NCI-H82 (cell line): ENCODE results near the gene PLXDC2.

Experiments used
- DNase-seq: peaks from one replicate; lab custom pipeline; 2025; lab: John Stamatoyannopoulos, UW

The PLXDC2 gene

DNA sequence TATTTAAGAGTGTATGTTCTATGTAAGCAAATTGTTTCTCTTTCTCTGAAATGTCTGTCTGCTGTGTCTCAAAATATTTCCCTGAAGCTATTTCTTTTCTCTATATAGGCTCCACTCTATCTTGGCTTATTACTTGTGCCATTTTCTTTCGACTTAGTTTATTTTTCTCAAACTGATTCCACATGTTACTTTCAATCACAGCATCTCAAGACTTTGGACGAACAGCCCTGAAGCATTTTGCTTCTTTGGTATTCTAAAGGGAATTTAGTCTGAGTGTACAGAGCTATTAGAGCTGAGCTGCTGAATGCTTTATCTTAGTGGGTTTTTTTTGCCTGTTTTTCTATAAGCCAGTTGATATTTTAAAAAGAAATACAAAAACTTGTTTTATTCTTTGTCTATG lies 95.7 kb downstream of the PLXDC2 start:
- DNase-seq: no peak

DNA sequence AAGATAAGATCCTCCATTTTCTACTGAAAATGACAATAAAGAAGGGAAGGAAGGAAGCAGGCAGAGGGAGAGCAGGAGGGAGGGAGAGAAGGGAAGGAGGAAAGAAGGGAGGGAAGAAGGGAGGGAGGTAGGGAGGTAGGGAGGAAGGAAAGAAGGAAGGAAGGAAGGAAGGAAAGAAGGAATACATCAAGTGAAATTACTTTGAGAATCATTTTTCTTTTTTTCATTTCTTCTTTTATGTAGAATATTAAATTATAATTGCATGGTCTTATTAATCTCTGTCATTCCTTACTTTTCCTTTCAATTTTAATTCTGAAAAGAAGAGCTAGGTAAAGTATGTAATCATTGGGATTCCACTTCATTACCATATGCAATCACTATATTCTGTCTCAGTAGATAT lies 97.8 kb downstream of the PLXDC2 start:
- no peak for DNase-seq

DNA sequence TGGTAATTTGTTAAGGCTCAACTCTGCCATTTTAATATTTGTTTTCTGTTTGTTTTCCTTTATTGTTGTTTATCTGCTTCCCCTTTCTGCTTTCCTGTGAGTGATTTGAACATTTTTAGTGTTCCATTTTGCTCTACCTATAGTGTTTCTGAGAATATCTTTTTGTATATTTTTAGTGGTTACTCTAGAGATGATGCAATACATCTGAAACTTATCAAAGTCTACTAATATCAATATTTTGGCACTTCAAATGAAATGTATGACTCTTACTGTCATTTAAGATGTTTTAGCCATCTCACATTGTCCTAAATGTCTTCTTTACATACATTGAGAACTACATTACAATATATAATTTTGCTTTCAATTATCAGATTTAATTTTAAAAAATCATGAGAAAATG lies 98.9 kb downstream of the PLXDC2 start:
- DNase-seq: no peak

DNA sequence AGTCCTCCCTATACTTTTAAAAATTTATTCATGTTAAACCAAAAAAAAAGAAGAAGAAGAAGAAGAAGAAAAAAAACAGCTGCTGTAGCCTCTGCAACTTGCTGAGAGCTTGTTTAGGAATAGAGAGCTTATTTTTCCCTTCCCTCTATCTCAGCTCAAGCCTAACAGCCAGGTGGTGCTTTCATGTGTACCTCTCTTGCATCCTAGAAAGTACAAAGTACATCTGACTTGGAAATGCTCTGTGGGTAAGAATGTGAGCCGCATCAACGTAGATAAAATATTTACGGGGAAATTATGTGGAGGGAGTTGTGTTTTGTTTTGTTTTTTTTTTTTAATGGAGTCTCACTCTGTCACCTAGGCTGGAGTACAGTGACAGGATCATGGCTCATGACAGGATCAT lies 99.6 kb downstream of the PLXDC2 start:
- DNase-seq: no peak

- no peak for DNase-seq
Measured at GRCh38 chr10:19917751-19918478, 101.7 kb downstream of the PLXDC2 start.

- DNase-seq: no peak
Measured at GRCh38 chr10:19918794-19919193, 102.6 kb downstream of the PLXDC2 start.

- no peak for DNase-seq
Measured at GRCh38 chr10:19919671-19920070, 103.4 kb downstream of the PLXDC2 start.

GRCh38 chr10:19920075-19920726 lies 104.0 kb downstream of the PLXDC2 start:
- DNase-seq: no peak

GRCh38 chr10:19921300-19922140 lies 105.3 kb downstream of the PLXDC2 start:
- no peak for DNase-seq

DNA sequence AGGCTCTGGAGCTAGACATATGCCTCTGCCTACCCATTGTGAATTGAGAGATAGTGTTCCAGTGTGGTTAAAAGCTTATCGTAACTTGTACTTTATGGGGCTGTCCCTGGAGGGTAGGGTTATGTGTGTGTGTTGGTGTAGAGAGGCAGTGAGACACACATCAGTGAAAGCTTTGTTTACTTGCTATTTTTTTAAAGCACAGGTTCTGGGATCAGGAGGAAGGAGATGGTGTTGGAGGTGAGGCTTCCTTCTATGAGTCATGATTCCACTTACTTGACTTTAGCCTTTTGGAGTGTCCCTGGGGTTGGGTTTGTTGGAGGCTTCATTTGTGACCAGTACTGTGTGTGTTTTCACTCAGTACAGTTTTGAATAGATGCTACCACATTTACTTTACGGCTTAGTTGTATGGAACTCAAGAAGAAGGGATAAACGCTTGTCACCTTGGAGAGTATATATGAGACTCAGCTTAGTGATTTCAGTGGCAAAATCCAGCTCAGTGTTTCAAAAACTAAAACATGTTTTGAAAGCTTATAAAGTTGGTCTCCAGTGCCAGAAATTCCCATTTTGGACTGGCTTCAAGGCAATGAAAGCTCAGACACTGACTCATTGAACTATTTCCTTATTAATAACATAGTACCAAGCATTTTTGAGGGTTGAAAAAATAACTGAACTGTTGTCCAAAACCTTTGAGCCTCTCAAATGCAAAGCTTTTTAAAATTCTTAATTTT lies 106.2 kb downstream of the PLXDC2 start:
- no peak for DNase-seq

DNA sequence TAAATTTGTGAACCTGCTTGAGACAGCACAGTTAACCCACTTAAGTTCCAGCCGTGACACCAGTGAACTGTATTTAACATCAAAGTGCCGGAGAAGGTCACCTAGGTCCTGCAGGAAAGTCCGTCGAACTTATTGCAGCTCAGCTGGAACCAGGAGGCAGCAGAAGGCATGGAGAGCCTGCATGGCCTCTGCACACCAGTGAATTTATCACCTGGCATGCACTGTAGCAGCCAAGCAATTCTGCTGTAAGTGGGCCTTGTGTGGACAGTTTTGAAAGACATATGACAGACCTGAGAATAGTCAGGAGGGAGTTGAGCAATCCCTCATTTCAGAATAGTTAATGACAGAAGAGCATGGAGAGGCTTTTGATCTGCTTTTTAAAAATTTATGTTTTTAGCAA lies 108.8 kb downstream of the PLXDC2 start:
- no peak for DNase-seq

- no peak for DNase-seq
Measured at GRCh38 chr10:19928936-19929335, 112.7 kb downstream of the PLXDC2 start.

GRCh38 chr10:19929506-19930140 lies 113.4 kb downstream of the PLXDC2 start:
- no peak for DNase-seq

DNA sequence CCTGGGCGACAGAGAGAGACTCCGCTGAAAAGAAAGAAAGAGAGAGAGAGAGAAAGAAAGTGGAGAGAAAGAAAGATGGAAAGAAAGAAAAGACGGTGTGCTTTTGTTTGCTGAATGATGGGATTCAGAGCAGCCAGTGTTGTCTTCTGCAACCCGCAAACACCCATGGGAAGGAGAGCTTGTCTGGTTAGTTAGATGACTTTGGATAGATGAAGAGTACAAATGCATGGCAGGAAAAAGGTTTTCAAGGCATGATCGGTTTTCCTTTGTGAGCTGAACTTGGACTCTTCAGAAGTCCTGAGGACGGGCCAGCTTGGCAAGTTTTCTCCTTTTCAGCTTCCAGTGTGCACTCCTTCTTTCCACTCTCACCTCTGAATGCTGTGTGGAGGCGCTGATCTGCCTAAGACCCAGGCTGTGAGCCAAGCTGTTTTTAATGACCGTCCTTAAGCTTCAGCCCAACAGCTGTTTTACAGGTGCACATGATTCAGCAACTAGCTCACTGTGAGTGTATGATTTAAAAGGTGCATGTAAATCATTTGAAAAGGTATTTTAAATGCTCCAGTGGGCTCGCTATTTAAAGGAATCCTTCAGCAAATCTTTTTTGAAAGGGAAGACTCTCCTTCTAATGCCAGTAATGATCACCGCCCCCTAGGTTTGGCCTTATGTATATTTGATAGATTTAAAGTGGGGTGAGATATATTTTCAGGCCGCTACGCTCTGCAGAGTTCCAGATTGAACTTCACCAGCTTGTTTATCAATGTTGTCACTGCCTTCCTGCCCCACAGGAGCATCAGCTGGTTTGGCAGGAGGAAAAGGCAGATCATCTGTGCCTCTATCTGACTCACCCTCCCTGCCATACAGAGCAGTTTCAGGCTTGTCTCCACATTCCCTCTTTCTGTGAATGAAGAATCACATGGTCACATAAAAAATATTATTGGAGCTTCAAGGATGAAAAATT lies 115.0 kb downstream of the PLXDC2 start:
- DNase-seq: peak; percentile 82

- DNase-seq: no peak
Measured at GRCh38 chr10:19931894-19932590, 115.8 kb downstream of the PLXDC2 start.

DNA sequence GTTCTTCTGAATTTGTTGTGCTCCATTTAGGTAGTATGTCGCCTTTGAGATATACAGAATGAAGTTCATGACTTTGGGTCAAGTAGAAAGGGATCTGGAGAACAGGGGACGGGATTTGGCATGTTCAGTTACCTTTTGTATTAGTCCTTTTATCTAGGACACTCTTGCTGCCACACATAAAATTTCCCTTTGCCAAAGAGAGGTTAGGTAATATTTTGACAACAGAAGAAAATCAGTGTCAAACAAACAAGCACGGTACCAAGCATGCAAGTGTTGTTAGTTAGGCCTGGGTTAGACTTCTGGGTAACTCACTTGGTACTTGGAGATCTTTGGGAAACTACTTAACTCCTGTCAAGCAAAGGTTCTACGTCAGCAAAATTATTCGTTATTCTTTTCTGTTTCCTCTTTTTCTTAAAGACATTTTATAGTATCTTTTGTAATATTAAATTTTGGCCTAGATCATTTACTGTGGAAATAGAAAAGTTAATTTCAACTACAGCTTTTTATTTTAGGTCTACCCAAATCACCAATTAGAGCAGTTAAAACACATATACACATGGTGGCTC lies 116.7 kb downstream of the PLXDC2 start:
- DNase-seq: no peak

GRCh38 chr10:19933772-19934171 lies 117.5 kb downstream of the PLXDC2 start:
- DNase-seq: no peak

- DNase-seq: peak; percentile 30
Measured at GRCh38 chr10:19935176-19935575, 118.9 kb downstream of the PLXDC2 start.

- DNase-seq: no peak
Measured at GRCh38 chr10:19936289-19936688, 120.1 kb downstream of the PLXDC2 start.

DNA sequence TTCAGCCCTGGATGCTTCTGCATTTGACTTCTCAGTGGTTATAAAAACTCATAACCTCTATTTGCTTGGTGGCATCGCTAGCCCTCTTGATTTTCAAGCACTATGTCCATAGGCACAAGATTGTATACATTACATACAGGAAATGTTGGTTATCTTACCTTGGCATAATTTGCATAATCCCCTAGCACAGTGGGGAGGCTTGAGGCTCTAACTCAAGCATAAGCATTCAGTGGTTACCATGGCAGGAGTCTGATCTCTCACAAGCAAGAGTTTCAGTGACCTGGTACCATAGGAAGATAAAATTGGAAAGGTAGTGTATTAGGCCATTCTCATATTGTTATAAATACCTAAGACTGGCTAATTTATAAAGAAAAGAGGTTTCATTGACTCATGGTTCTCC lies 121.8 kb downstream of the PLXDC2 start:
- DNase-seq: no peak
